Hematopoietic multipotent progenitor cell treated with erythropoietin and hydrocortisone succinate and interleukin-3 and kit ligand, for 15 days (in vitro differentiated cells): ENCODE measurements around the gene GRID1.

Source experiments
- DNase-seq: peaks from one replicate; pipeline ENCODE4 v3.0.0-alpha.2; 2015; ENCODE audit warnings: low spot score

Gene GRID1

GRCh38 chr10:86368987-86369386, 2.4 kb upstream of the GRID1 start:
- DNase-seq: no peak

- DNase-seq: no peak
These were observed 1.5 kb upstream of the GRID1 start for GRCh38 chr10:86368046-86368445.

- DNase-seq: no peak
These were observed 757 bp upstream of the GRID1 start for GRCh38 chr10:86367152-86367951.

DNA sequence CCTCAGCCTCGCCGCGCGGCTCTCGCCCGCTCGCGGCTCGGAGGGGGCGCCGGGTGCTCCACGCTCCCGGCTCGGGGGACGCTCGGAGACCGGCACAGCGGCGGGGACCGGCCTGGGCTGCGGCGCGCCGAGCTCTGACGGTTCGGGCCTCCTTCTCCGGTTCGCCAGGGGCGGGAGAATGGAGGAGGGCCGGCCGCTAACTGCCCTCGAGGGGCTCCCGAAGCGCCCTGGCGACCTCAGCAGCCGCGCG, 232 bp upstream of the GRID1 start:
- DNase-seq: no peak

DNA sequence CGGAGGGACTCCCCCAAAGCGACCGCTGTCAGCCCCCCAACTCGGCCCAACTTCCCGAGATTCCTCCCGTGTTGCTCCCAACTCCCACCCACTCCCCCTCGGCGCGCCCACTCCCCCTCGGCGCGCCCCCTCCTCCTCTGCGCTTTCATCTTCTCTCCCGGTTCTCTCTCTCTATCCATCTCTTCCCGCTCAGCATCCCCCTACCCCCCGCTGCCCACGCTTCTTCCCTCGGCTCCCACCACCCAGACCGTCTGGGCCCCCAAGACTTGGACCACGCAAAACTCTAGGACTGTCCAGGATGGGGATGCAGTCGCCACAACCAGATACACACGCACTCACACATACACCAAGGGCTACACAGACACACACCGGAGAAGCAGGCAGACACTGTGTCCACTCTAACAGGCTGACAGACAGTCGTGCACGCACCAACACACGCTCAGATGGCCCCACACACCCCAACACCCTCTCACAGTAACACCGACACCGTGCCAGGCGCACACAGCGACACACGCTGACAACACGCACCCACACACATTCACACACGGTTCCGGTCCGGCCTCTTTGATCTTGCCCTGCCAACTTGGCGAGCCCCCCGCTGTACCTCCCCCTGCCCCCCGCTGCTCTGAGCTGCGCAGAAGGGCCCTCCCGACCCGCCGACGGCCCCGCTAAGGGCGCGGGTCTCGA, 1.1 kb downstream of the GRID1 start:
- DNase-seq: no peak

GRCh38 chr10:86364491-86365345, 1.9 kb downstream of the GRID1 start:
- no peak for DNase-seq

- no peak for DNase-seq
These were observed 2.6 kb downstream of the GRID1 start for GRCh38 chr10:86363833-86364490.

DNA sequence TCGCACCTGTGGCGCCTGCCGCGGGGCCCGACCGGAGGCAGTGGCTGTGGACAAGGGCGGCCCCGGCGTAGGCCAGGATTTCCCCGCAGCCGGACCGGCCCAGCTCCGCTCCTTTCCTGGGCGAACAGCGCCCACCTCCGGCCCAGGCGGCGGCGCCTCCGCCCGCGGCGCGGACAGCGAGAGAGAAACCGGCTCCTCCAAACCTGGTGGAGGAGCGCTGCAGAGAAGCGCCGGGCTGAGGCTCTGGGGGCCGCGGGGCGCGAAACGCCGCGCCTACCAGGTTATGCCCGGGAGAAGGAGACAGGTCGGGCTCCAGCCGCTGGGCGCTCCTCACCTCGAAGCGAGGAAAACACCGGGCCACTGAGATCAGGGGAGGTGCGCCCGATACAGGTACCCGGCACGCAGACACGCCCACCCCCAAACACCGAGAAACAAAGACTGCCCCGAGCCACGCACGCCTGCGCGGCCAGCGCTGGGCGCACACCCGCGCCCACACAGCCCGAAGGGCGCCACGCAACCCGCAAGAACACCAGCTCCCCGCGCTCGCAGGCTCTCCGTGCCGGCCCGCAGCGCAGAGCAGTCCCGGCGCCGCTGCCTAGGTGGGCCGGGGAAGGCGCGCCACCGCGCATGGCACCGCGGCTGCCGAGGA, 3.3 kb downstream of the GRID1 start:
- DNase-seq: no peak

DNA sequence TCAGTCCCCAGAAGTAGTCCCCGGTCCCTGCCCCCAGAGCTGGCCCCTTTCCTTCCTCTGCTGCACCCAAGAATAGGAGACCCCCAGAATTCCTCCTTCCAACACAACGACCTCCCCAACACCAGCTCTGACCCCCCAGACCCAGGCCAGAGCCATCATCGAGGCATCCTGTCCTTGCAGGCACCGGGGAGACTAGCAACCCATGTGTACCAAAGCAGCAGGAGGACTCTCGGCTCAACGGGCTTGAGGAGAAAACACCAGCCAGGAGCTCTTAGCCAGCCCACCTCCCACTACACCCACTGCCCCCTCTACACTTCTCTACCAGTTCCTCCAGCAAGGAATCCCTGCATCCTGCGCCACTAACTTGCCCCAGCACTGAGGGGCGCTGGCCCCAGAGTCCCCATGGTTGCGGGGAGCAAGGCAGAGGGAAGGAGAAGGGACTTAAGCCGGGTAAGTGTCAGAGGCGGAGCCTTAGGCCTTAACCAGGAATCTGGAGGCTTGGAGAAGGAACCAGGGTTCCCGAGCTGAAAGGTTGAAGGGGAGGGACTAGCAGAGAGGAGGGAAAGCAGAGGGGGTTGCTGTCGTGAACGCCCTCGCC, 3.9 kb downstream of the GRID1 start:
- no peak for DNase-seq

DNA sequence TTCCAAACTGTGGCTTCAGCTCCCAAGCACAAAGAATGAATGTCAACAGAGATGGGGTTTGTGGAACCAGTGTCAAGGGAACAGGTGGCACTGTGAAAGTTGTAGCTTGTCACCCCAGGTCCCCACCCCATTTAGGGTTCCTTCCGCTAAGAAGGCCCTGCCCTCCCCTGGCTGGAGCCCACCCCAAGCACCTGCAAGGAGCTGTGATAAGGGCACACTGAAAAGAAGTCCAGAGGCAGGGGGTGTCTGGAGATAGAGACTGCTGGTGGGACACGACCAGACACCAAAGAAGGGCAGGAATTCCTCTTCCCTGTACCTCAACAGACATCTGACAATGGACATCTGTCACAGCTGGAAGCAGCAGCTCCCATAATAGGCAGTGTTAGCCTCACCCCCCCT, 4.5 kb downstream of the GRID1 start:
- no peak for DNase-seq

DNA sequence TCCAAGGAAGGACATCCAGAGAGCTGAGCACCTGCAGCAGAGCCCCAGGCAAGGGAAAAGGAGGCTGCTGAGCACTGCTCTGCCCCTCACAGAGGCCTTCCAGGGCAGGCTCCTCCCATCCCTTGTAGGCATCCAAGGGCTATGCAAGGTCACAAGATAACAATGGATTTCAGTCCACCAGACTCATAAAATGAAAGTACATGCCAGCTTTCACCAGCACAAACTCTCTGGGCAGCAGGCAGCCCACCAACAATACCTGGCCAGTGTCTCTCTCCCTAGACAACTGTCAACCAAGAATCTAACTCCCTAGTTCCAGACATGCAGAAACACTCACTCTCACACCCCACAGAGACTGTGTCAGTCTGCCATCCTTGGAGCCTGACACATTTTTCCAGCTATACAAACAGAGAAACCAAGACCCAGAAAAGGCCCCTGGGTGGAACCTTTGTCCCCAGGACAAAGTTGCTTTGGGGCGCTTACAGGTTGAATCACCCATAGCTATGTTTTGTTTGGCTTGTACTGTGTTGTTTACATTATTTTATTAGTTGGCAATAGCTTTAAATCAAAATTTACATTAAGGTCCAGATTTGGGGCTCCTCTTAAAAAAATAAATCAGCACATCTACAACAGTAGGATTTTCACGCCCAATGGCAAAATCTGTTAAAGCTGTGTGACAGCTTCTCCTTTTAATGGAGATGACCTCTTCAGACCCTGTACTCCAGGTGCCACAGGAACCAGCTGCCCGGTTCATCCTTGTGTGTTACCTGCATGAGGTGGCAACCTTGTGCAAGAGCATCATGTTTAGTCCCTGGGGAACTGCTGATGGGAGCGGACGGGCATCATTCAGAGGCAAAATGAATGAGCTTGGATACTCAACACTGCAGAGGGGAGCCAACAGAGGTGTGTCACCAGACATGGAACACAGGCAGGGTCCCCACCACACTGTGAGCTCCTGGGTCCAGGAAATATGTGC, 5.2 kb downstream of the GRID1 start:
- no peak for DNase-seq

DNA sequence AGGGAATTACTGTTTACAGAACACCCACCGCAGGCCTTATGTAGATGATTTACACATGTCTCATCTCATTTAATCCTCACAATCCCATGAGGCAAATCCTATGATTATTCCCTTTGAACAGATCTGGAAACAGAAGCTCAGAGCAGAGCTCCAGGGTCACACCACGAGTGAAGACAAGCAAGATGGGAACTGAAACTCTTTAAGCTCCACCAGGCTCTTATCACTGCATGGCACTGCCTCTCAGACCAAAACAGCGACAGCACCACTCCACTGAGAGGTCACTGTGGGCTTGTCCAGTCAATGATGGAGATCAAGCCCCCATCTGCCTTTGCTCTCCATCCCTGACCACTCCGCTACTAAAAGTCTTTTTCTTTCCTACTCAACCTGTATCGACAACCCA, 5.9 kb downstream of the GRID1 start:
- DNase-seq: no peak

DNA sequence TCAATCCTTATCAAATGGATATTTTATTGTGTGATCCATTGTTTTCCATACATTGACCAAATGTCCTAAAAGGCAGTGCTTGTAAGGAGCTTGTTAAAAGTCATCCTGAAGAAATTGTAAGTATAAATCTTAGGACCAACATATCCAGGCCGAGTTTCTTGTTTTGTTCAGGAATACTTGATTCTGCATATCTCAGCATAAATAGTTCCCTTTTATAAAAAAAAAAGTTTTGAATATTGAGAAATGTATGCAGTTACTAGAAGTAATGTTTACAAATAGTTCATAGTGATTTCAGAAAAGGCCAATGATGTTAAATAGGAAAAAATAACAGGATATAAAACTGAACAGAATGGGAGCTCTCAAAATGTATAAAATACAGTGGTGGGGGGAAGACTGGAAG, 6.6 kb downstream of the GRID1 start:
- DNase-seq: no peak

DNA sequence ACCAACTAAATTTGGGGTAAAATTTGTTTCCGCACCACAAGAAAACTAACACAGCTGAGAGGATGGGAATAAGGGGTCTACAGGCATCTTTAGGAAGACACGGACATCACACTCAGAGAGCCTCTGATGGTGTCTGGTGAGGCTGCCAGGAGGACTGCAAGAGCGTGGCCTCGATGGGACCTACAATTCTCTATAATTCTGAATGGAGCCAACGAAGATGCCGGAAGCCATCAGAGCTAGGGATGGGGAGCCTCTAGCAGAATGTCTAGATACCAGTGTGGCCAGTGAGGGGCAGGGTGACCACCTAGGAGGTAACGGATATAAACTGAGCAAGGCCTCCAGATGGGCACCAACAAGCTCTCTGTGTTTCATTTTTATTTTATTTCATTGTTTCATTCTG, 7.5 kb downstream of the GRID1 start:
- no peak for DNase-seq

- DNase-seq: no peak
These were observed 8.9 kb downstream of the GRID1 start for GRCh38 chr10:86357676-86358075.

DNA sequence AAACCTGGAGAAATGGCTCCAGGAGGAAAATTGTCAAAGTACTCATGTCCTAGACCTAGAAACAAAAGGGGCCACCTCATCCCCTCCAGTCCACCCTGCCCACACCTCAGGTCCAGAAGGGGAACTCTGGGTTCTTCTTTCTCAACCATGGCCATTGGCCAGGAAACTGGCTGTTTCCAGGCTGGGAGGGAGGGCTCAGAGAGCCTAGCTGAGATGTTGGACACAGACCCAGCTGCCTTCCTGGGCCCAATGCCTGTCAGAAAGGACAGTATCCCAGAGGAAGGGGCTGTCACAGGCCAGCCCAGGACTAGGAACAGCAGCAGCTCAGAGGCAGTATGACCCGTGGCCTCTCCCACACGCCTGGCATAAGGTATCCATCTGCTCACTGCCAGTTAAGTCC, 9.6 kb downstream of the GRID1 start:
- no peak for DNase-seq

DNA sequence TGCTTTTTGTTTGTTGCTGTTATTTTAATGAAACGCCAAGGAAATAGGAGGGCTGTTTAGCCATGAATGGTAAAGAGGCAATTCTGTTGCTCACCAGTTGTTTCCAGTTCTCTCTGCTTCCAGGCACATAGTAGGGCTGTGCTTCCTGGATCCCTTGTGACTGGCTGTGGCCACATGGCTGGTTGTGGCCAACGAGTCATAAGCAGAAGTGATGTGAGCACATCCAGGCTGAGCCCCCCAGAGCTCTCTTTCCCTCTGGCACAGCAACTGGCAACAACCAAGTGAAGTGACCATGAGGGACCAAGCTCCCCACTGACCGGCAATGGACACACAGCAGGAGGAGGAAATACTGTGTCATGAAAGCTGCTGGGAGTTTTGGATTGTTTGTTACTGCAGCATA, 10.3 kb downstream of the GRID1 start:
- no peak for DNase-seq

- no peak for DNase-seq
These were observed 11.0 kb downstream of the GRID1 start for GRCh38 chr10:86355571-86356038.

- DNase-seq: no peak
These were observed 11.6 kb downstream of the GRID1 start for GRCh38 chr10:86354761-86355540.
